GM10266 (cell line): ENCODE measurements around the gene LRRTM2.

Experiments used
- DNase-seq: peaks from one replicate; pipeline ENCODE4 v3.0.0; 2012; ENCODE audit errors: extremely low spot score
- TF ChIP-seq, protein P1 (sequence below): IDR thresholded peaks from 2 replicates; pipeline ENCODE4 v1.5.1; 2012; ENCODE audit warnings: mild to moderate bottlenecking, low read depth; ENCODE audit not compliant: control insufficient read depth, insufficient read depth; ENCODE audit errors: missing control alignments

The LRRTM2 gene

DNA sequence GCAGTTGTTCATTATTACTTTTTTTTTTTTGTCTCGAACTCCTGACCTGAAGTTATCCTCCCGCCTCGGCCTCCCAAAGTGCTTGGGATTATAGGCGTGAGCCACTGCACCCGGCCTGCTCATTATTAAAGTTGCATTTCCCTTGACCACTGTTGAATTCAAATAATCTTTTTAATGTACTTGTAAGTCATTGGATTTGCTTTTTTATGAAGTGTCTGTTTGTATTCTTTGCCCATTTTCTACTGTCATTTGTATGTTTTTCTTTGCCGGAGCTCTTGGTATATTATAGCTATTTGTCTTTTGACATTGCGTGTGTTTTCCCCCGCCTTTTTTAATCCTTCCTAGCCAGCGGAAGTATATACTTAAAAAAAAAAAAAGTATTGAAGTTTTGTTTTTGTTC lies 22.0 kb downstream of the LRRTM2 start:
- TF ChIP-seq, protein P1, sequence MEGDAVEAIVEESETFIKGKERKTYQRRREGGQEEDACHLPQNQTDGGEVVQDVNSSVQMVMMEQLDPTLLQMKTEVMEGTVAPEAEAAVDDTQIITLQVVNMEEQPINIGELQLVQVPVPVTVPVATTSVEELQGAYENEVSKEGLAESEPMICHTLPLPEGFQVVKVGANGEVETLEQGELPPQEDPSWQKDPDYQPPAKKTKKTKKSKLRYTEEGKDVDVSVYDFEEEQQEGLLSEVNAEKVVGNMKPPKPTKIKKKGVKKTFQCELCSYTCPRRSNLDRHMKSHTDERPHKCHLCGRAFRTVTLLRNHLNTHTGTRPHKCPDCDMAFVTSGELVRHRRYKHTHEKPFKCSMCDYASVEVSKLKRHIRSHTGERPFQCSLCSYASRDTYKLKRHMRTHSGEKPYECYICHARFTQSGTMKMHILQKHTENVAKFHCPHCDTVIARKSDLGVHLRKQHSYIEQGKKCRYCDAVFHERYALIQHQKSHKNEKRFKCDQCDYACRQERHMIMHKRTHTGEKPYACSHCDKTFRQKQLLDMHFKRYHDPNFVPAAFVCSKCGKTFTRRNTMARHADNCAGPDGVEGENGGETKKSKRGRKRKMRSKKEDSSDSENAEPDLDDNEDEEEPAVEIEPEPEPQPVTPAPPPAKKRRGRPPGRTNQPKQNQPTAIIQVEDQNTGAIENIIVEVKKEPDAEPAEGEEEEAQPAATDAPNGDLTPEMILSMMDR: no peak
- DNase-seq: no peak

DNA sequence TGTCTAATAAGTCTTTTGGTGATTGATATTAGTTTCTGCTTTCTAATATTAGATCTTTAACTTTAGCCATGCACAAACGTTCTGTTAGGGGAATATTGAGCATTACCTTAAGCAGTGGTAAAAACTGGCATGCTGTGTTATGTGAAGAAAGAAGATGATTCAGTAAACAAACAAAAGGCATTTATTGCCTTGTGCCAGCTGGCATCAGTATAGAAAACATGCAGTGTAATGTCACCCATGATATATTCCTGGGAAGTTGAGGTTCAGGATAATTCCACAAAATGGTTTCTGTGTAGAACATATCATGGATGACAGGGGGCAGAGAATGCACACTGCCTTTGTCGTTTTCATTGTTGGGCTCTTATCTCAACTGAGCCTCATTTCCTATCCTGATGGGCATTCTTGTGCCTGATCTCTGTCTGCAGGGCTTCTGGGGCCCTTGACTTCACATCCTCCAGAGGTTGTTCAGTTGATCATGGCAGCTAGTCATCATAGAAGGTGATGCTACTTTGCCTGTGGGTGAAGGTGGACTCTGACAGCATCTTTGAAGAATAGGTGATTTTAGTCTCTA lies 24.2 kb downstream of the LRRTM2 start:
- DNase-seq: no peak
- TF ChIP-seq, protein P1: no peak

DNA sequence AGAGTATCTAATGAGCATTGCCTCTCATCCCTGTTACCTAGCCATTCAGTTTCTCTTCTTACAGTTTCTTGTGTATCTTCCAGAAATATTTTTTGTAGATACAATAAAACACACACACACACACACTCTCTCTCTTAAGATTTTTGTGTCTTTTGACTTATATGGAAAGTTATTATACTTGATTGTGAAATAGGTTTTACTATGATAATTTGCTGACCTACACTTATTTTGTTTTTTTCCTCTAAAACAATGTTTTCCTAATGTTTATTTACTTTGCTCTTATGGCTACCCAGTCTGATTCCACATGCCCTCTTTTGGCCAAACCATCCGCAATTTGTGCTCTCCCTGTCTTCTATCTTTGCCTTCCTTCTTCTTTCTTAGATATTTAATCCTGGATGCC lies 25.3 kb downstream of the LRRTM2 start:
- TF ChIP-seq, protein P1: no peak
- no peak for DNase-seq

DNA sequence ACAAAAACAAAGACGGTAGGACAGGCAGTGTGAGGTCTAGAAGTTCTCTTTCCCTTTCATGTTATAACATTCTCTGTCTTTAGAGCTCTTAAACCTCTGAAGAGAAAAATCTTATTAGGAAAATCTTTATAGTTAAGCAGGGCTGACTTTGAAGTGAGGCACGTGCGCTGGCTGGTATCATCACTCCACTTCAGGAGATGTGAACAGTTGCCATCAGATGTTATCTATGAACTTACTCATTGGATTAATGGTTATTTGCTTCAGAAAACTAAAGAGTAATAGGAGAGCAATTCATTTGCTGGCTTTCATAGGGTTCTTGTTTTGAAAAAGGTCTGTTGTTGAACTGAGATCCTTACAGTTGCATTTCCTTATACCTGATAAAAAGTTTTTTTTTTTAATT lies 25.7 kb downstream of the LRRTM2 start:
- no peak for DNase-seq
- TF ChIP-seq, protein P1: no peak

DNA sequence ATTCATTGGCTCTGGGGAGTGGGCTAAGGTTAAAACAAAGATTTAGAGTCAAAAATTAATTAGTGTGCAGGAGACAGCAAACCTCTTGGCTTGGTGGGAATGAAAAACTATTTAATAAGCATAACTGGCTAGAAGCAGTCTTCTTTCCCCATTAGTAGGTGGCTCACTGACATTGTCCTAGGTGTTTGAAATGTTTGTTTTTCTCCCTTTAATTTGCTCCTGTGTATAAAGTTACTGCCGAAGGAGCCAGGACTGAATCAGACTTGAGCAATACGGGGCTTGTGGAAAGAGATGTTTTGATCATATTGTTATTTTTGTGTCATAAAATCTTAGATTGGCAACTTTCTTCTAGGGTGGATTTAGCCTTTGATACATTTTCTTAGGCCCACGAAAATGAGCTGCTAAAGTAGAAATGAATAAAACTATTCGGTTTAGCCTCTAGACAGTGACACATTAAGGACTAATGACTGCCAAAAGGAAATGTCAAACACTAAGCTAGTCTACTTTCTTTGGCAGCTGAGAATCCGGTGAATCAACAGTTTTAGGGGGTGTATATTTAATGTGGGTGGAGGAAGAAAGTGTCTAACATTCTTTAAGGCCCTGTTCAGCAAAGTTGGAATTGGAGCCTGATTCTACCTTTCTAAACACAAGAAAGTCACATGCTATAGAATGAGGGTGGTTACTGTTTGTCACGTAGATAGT lies 30.2 kb downstream of the LRRTM2 start:
- DNase-seq: no peak
- TF ChIP-seq, protein P1: no peak

DNA sequence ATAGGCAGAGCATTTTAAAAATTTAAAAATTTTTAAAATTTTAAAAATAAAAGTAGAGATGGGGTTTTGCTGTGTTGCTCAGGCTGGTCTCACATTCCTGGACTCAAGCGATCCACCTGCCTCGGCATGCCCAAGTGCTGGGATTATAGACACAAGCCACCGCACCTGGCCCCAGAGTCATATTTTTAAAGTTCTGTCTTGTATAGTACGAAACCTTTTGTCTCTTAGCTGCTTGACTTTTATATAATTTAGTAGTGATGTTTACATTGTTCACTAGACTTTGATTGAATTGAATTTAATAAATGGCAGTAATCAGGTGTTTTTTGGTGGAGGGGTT lies 31.0 kb downstream of the LRRTM2 start:
- TF ChIP-seq, protein P1: no peak
- DNase-seq: no peak

DNA sequence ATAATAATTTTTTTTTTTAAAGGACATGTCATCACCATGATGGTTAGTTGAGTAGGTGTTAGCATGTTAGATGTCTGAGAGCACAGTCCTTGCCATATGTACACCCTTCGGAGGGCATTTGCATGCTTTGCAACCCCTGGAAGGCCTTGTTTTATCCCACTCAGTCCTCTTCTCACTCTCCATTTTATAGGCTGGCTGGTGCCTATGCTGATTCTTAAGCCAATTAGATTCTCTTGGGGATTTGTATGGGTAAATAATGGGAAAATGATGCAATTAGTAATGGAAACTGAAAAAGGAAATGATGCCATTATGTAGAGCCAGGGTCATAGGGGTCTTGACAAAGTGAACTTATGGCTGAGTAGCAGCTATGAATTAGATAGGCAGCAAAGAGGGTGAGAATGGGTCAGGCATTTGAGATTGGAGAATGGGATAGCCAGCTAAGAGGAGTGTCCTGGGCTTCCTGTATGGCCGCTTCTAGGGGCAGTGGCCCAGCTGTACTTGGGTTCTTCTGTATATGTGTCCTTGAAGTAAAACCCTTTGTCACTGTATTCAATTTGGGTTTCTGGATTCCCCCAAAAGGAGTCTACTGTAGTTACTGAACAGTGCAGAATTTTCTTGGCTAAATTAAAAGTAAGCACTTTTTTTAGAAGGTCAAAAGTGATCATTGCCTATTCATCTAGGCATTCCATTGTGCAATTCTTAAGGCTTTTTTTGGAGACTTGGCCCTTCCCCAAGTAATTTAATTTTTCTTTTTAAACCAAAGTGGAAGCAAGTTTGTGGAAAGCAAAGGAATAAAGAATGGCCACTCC lies 31.6 kb downstream of the LRRTM2 start:
- TF ChIP-seq, protein P1: no peak
- no peak for DNase-seq
